Inflammatory macrophage (primary cell): ENCODE data around the gene ACVR2B.

Experiments
- DNase-seq, 2 donors: peaks; one replicate each; pipeline ENCODE4 v3.0.0-alpha.2; 2020 to 2022

ACVR2B gene

DNA sequence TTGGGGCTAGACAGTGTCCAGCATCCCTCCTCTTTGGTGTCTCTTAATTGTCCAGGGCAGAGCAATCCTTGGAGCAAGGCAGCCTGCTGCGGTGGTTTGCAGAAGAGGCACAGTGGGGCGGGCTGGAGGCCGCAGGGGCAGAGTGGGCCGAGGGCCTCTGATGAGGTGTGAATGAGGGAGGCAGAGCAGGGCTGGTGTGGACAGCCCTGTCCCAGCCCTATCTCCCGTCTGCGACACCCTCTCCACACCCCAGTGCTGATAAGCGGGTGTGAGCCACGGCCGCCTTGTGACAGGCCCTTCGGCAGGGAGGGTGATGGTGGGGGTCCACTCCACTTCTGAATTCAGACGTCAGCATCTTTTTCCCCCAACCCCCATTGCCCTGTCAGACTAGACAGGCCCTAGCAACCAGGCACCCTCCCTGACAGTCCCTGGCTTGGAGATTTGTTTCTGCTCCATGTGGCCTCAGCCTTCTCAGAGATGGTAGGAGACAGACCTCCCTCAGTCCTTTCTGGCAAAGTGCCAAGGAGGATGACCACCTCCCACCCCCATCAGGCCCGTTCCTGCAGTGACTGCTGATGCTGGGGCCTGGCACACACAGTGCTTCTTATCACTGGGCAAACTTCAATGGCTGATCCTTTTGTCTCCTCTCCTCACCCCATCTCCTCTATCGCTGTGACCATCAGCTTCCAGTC lies 79.7 kb downstream of the ACVR2B start:
- no peak for DNase-seq

DNA sequence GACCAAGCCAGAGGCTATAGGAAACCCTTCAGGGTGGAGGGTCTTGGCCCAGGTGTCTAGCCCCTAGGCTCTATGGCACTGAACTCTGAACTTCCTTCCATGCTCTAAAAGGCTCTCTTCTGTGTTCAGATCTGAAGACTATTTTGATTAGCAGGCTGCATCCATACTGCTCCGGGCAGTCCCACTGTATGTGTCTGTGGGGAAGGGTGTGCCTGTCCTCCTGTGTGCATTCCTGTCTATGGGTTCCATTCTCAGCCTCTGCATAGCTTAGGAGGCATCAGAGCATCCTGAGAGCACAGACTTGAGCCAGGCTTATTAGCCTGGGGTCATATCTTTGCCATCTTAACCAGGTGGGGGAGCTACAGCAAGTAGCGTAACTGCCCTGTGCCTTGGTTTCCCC lies 80.5 kb downstream of the ACVR2B start:
- no peak for DNase-seq

DNA sequence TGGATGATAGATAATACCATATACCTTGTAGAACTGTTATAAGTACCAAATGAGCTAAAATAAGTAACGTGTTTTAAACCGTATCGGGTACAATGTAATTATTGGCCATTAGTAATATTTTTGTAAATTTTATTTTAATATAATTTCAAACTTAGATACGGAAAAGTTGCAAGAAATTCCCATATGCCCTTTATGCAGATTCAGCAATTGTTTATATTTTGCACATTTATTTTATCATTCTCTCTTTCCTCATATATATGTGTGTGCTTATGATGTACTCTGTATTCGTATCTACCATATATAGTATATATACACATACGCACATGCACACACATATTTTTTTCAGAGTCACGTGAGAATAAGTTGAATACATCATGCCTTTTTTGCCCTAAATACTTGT lies 80.9 kb downstream of the ACVR2B start:
- DNase-seq, result no peak

DNA sequence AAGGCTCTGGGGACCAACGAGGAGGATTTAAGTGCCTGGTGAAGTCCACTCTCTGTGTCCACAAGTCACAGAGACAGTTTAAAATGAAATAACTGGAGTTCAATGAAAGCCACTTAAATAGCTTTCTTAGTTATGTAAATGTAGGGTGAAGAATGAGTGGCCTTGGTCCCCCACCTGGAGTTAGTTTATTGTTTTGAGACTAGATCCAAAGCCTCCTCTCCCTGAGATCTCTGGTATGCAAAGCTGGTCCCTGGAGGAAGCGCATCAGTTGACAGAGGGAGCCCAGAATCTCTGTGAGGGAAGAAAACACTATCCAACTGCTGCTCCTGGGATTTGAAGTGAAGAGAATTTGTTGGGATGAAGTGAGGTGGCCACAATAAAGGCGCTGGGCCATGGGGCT lies 83.0 kb downstream of the ACVR2B start:
- DNase-seq, result no peak

DNA sequence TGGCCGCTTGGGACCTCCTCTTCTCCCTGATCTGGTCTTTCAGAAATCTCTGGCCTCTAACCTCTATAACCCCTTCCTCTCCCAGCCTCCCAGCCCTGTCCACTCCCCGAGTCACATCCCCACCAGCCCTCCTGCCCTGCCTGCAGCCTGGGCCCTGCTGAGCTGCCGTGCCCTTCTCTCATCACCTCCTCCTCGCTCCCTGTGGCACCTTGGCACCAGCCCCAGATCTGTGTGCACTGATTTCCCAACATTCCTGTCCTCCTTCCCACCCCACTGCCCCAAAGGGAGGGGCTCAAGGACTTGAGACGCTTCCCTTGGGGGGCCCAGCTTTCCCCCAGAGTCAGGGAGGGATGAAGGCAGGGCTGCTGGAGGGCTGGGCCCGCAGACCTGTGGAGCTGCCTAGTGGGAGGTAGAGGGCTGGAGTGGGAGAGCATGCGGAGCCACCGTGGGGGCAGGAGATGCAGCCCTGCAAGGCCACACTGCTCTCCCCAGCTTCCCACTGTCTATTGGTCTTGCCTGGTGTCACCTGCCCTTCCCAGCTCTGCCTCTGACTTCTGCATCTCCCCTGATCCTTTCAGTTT lies 85.2 kb downstream of the ACVR2B start:
- no peak for DNase-seq

DNA sequence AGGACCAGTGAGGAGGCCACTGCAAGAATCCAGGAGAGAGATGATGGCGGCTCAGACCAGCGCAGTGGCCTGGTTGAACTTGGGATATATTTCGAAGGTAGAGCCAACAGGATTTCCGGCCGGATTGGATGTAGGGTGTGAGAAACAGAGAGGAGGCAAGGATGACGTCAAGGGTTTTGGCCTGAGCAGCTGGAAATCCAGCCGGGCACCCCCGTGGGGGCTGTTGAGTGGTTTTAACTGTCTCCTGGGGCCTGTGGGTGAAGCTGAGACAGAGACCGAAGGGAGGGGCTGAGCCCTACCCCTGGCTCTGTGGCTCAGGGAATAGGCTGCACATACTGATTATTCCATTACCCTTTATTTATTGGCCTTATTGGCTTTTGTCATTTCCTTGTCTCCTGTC lies 88.1 kb downstream of the ACVR2B start:
- DNase-seq, result no peak
